Measurements from ENCODE around the gene LTBP1.
A peak's percentile ranks its signal among the peaks of the same experiment; 100 is the strongest.

LTBP1 gene

GRCh38 chr2:33077311-33077710 lies 130.6 kb downstream of the LTBP1 start:
- no peak for DNase-seq (ENCODE audit: low spot score)

GRCh38 chr2:33077844-33078243 lies 131.1 kb downstream of the LTBP1 start:
- DNase-seq (ENCODE audit: low spot score): peak; percentile 46

- DNase-seq (ENCODE audit: low spot score): peak; percentile 69
These were observed 134.9 kb downstream of the LTBP1 start for GRCh38 chr2:33081691-33082090.

- DNase-seq (ENCODE audit: low spot score): peak; percentile 46
These were observed 137.1 kb downstream of the LTBP1 start for GRCh38 chr2:33083699-33084387.

GRCh38 chr2:33084433-33084832 lies 137.7 kb downstream of the LTBP1 start:
- no peak for DNase-seq (ENCODE audit: low spot score)

- DNase-seq (ENCODE audit: low spot score): no peak
These were observed 138.9 kb downstream of the LTBP1 start for GRCh38 chr2:33085646-33086045.

- DNase-seq (ENCODE audit: low spot score): peak; percentile 60
These were observed 139.8 kb downstream of the LTBP1 start for GRCh38 chr2:33086400-33087015.

GRCh38 chr2:33090553-33091134 lies 143.9 kb downstream of the LTBP1 start:
- DNase-seq (ENCODE audit: low spot score): no peak

- no peak for DNase-seq (ENCODE audit: low spot score)
These were observed 144.9 kb downstream of the LTBP1 start for GRCh38 chr2:33091541-33092123.

GRCh38 chr2:33093283-33093993 lies 146.7 kb downstream of the LTBP1 start:
- no peak for DNase-seq (ENCODE audit: low spot score)

- DNase-seq (ENCODE audit: low spot score): no peak
These were observed 147.6 kb downstream of the LTBP1 start for GRCh38 chr2:33094303-33094702.

GRCh38 chr2:33099989-33100388 lies 153.2 kb downstream of the LTBP1 start:
- no peak for DNase-seq (ENCODE audit: low spot score)

- no peak for DNase-seq (ENCODE audit: low spot score)
These were observed 154.2 kb downstream of the LTBP1 start for GRCh38 chr2:33100921-33101320.

GRCh38 chr2:33104052-33104623 lies 157.4 kb downstream of the LTBP1 start:
- no peak for DNase-seq (ENCODE audit: low spot score)

- DNase-seq (ENCODE audit: low spot score): no peak
These were observed 158.0 kb downstream of the LTBP1 start for GRCh38 chr2:33104726-33105125.

- no peak for DNase-seq (ENCODE audit: low spot score)
These were observed 159.4 kb downstream of the LTBP1 start for GRCh38 chr2:33106115-33106514.

GRCh38 chr2:33107690-33108482 lies 161.1 kb downstream of the LTBP1 start:
- DNase-seq (ENCODE audit: low spot score): no peak

GRCh38 chr2:33108483-33109443 lies 162.0 kb downstream of the LTBP1 start:
- no peak for DNase-seq (ENCODE audit: low spot score)

GRCh38 chr2:33110461-33110860 lies 163.7 kb downstream of the LTBP1 start:
- no peak for DNase-seq (ENCODE audit: low spot score)

GRCh38 chr2:33111002-33111446 lies 164.3 kb downstream of the LTBP1 start:
- DNase-seq (ENCODE audit: low spot score): no peak
